Dermis microvascular lymphatic vessel endothelial cell (primary cell): ENCODE data around the gene AFF3. TPM values are rescaled to one million over a fixed set of nuclear protein-coding genes. Genes with fewer than 3 reads are reported as not detected.

ENCODE experiments used
- DNase-seq, 2 donors: peaks; one replicate each; pipeline versions ENCODE4 v3.0.0 to v3.0.0-alpha.2; 2010; ENCODE audit warnings: low read depth in 2 of 2
- total RNA-seq: library from RNA; depleted of rRNA; stranded (reverse); fragments of >200 nt; gene quantifications from 2 replicates; pipeline ENCODE4 v1.2.1, GENCODE V29; 2014

Gene AFF3
- total RNA-seq, 1 donor from 2014 or later, result under 0.01 TPM

DNA sequence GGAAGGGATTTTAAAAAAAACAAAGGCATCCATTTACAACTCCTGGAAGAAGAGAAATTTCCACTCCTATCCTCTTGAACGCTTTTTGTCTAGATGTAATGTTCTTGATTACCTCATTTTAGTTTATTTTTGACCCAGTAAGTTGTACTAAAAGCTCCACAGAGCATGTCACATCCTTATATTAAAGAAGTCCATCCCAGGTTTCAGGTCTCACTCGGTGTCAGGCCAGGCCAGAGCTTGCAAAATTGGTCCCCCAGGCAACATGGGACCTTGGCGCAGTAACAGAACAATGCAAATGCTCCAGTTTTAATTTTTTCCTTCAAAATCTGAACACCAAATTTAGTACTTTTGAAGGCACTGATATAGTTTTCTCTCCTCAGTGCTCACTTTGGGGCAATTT is 434.2 kb downstream of the AFF3 start:
- no peak for DNase-seq

DNA sequence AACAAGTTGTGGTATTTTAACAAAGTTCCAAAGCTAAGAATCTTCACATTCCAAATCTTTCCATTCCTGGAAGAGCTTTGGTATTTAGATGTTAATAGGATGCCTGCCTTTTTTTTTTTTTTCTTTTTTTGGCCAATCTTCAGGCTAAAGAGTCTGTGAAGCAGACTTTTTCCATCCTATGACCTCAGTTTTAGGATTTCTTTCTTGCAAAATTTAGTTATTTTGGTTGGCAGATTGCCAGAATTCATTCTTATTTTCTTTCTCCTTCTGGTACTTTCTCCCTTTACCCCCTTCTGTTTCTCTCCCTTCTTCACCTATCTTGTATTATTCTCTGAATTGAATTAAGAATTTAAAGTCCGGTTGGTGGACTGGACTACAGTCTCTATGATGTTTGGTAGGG is 434.8 kb downstream of the AFF3 start:
- no peak for DNase-seq

GRCh38 chr2:99706735-99707134 is 435.7 kb downstream of the AFF3 start:
- no peak for DNase-seq

DNA sequence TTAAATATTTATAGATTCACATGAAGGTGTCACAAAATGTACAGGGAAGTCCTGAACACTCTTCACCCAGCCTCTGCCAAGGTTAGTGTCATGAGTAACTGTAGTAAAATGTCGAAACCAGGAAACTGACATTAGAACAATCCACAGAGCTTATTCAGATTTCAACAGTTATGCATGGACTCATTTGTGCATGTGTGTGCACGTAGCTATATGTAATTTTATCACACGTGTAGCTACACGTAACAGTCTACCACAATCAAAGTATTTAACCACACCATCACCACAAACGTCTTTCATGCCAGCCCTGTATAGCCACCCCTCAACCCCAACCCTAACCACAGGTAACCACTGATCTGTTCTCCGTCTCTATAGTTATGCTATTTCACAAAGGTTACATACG is 440.9 kb downstream of the AFF3 start:
- DNase-seq, result no peak

DNA sequence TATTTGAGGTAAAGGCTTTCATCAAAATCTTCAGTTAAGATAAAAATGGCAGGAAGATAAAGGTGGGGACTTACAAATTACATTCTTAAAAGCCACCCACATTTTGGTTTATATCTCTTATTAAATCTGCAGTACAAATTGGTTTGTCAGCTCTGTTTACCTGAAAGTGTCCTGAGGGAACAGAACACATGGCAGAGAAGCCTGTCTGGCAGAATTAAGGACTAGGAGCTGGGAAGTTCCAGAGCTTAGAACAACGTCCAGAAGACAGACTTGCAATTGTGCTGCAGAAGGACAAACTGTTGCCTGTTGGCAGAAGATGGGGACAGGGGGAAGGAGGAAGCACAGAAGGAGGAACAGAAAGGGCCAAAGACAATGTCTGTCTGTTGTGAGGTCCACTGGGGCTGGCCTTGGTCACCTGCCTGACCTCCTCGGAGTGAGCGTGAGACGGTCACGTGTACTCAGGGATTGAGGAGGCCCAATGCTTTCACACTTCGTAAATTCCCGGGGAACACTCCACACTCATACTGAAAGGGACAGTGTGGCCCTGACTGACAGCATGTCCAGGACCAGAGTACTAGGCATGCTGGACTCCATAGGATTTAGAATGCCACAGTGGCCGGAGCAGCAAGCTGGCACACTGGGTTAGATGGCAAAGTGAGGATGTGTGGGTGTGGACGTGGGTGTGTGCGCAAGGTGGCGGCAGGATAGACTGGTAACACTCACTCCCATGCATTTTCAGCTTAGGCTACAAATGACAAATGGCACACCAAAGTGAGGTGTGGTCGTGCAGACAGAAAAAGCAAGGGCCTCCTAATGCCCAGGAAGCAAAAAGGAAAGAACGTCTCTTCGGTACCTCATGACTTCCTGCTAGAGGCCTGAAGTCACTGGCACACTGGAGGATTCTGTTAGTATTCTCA is 441.6 kb downstream of the AFF3 start:
- no peak for DNase-seq

DNA sequence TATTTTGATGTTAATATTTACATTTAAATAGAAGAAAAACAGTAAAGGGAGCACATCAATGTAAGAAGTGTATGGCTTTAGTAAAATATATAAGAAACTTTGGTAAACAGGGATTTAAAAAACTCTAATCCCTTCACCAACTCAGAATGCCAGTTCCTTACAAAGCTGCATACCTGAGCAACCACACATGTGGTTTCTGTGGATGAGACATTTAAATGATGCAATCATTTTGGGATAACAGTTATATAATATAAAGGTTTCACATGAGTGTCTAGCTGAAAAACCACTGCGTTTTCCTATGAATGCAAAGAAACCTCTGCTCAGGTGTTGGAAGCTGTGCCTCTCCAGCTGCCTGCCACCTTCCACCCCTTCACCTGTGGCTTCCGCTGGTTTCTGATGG is 443.5 kb downstream of the AFF3 start:
- DNase-seq, result no peak

- no peak for DNase-seq
These were observed 444.4 kb downstream of the AFF3 start for GRCh38 chr2:99697811-99698568.

DNA sequence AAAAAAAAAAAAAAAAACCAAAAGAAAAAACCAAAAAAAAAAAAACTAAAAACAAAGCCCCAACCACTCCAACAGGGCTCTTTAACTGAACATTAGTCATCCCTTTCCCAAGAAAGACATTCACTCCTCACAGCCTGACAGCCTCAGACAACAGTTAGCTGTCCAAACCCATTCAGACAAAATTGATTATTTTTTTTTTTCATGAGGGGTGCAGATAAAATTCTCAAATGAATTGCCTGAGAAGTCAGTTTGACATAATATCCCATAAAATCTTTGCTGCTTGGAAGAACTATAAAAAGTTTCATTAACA is 446.5 kb downstream of the AFF3 start:
- no peak for DNase-seq

GRCh38 chr2:99695130-99695943 is 447.1 kb downstream of the AFF3 start:
- DNase-seq, result no peak

GRCh38 chr2:99694331-99694730 is 448.1 kb downstream of the AFF3 start:
- DNase-seq, result no peak

DNA sequence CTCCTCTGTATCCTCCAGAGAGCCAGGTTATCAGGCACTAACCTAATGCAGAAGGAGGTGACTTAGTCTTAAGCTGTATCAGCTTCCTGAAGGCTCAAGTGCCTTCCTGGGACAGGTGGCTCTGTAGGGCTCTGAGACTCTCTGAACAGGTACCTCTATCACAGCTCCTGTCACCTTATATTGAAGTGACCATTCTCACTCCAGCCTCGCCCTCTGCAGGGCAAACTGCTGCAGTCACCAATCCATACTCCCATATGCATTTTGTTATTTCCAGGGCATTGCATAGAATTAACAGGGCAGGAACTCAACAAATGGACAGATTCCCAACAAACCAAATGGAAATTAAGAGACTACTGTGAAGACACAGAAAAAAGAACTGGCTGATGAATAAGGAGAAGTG is 449.6 kb downstream of the AFF3 start:
- no peak for DNase-seq

GRCh38 chr2:99691926-99692325 is 450.5 kb downstream of the AFF3 start:
- DNase-seq, result no peak

DNA sequence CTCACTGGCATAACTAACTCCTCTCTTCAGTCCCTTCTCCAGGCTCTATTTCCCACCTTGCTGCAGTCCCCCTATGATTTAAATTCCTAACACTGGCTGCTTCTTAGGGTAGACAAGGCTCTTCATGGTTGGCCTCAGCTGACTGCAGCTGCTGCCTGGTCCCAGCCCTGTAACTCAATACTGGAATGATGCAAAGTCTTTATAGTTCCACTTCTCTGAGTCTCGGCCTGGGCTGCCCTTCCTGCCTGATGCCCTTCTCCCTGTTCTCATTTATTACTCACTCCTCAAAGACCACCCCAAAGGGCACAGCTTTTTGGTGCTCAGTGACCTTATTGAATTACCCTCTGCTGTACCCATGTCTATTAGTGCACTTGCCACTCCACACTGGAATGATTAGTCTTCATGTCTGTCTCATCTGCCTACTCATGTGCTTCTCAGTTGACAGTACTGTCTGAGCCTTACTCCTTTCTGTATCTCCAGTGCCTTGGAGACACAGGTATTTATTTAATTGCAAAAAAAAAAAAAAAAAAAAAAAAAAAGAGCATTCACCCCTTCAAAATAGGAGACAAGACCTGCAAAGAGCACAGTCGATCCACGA is 453.1 kb downstream of the AFF3 start:
- DNase-seq, result no peak

- DNase-seq, result no peak
These were observed 453.7 kb downstream of the AFF3 start for GRCh38 chr2:99688699-99689098.

- no peak for DNase-seq
These were observed 459.9 kb downstream of the AFF3 start for GRCh38 chr2:99682275-99683060.

DNA sequence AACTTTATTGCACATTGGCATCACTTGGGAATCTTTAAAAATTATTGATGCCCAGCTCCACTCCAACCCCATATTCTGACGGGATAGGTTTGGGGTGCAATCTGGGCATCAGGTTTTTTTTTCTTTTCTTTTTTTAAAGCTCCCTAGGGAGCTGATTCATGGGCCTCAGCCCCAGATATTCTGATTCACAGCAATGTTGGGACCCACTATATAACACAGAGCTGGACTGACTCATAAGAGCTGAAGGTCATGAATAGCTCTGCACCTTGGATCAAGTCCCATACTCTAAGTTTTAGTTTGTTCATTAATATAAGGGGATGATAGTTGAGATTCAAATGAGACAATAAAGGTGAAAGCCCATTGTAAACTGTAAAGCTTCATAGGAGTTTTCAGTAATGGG is 461.4 kb downstream of the AFF3 start:
- DNase-seq, result no peak

- no peak for DNase-seq
These were observed 462.9 kb downstream of the AFF3 start for GRCh38 chr2:99679518-99679917.

- DNase-seq, result no peak
These were observed 463.8 kb downstream of the AFF3 start for GRCh38 chr2:99678625-99679024.

GRCh38 chr2:99677814-99678213 is 464.6 kb downstream of the AFF3 start:
- DNase-seq, result no peak

- DNase-seq, result no peak
These were observed 467.2 kb downstream of the AFF3 start for GRCh38 chr2:99675130-99675661.

DNA sequence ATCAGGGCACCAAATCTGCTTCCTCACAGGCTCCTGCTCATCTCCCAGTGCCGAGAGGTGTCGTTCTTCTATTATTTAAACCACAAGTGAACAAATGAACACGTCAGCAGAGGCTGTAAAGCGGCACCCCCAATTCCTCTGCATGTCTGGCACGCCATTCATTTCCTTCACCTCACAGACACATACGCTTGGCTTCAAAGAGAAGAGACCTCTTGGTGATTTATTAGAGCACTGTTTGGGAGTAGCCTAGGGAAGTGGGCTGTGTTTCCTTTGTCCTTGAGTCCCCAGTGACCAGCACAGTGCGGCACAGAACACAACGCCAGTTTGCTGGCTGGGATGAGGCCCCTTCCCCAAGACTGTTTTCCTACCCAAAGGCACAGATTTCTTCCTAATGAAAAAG is 468.3 kb downstream of the AFF3 start:
- no peak for DNase-seq
